ENCODE data around the gene NYNRIN.
"Not testable (repeated sequence)": the region's sequence is repeated elsewhere in the genome, so short reads cannot be mapped to it uniquely, and the experiment has no call there.

Gene NYNRIN

GRCh38 chr14:24369907-24370687 lies 28.7 kb upstream of the NYNRIN start:
- no peak for DNase-seq

DNA sequence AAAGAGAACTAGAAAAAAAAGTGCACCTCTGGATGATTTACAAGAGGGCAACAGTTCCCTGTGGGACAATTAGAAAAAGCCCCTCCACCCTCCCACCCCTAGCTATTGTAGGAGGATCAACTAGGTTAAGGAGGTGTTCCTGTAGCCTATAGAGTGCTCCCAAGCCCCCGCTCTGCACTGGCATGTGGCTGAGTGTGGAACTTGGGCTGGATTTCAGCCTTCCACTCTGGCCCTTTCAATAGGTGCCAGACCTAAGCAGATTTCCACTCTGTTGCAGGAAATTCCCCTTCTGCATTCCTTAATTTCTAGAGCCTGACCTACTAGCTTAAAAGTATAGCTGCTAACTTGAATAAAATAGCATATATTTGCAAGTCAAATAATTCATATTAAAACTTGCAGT lies 28.1 kb upstream of the NYNRIN start:
- DNase-seq = no peak

DNA sequence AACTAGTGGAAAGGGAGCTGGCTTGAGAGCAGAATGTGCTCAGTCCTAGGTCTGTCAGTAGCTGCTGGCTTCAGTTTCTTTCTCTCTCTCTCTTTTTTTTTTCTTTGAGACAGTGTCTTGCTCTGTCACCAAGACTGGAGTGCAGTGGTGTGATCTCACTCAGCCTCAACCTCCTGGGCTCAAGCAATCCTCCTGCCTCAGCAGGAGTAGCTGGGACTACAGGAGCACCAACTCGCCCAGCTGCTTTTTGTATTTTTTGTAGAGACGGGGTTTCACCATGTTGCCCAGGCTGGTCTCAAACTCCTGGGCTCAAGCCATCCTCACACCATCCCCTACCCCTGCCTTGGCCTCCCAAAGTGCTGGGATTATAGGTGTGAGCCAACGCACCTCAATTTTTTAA lies 27.2 kb upstream of the NYNRIN start:
- DNase-seq = not testable (repeated sequence)

GRCh38 chr14:24372701-24373416 lies 25.9 kb upstream of the NYNRIN start:
- DNase-seq = peak; percentile 71 to 76

DNA sequence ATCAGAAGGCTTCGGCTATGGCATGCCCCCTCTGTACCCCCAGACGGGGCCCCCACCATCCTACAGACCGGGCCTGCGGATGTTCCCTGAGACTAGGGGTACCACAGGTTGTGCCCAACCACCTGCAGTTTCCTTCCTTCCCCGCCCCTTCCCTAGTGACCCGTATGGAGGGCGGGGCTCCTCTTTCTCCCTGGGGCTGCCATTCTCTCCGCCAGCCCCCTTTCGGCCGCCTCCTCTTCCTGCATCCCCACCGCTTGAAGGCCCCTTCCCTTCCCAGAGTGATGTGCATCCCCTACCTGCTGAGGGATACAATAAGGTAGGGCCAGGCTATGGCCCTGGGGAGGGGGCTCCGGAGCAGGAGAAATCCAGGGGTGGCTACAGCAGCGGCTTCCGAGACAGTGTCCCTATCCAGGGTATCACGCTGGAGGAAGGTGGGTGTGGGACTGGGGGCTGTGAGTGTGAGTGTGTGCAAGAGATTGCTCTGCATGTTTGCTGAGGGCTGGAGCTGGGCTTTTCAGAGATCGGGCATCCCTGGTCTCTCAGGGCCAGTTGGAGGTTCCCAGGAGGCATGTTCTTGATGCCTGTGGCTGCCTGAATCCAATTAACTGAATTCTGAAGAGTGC lies 22.2 kb upstream of the NYNRIN start:
- peak; percentile 27 to 40 for DNase-seq

- DNase-seq = peak in 1 of 2 experiments; percentile 48
These were observed 21.7 kb upstream of the NYNRIN start for GRCh38 chr14:24377126-24377525.

- peak; percentile 93 to 96 for DNase-seq
These were observed 21.1 kb upstream of the NYNRIN start for GRCh38 chr14:24377657-24378056.

GRCh38 chr14:24378327-24378726 lies 20.5 kb upstream of the NYNRIN start:
- no peak for DNase-seq

GRCh38 chr14:24378981-24379906 lies 19.6 kb upstream of the NYNRIN start:
- no peak for DNase-seq

- DNase-seq = no peak
These were observed 18.7 kb upstream of the NYNRIN start for GRCh38 chr14:24379907-24380730.

- DNase-seq = no peak
These were observed 17.3 kb upstream of the NYNRIN start for GRCh38 chr14:24381363-24382063.

GRCh38 chr14:24382064-24382371 lies 16.8 kb upstream of the NYNRIN start:
- DNase-seq = no peak

- DNase-seq = no peak
These were observed 14.6 kb upstream of the NYNRIN start for GRCh38 chr14:24384169-24384568.

DNA sequence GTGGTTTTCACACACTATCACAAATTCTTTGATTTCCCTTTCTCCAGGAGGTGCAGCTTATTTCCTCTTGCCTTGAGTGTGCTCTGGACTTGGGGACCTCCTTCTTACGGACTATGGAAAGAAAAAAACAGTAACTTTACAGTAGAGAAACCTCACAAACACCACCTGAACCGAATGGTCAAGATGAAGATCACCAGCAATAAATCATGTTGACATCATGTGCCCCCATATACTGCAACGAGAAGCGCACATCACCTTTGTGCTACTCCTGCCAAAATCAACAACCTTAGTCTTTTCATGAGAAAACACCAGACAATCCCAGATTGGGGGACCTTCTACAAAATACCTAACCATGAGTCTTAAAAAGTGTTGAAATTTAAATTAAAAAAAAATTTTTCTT lies 13.3 kb upstream of the NYNRIN start:
- DNase-seq = no peak

GRCh38 chr14:24387009-24387345 lies 11.8 kb upstream of the NYNRIN start:
- DNase-seq = no peak

GRCh38 chr14:24387579-24387978 lies 11.2 kb upstream of the NYNRIN start:
- not testable (repeated sequence) for DNase-seq

DNA sequence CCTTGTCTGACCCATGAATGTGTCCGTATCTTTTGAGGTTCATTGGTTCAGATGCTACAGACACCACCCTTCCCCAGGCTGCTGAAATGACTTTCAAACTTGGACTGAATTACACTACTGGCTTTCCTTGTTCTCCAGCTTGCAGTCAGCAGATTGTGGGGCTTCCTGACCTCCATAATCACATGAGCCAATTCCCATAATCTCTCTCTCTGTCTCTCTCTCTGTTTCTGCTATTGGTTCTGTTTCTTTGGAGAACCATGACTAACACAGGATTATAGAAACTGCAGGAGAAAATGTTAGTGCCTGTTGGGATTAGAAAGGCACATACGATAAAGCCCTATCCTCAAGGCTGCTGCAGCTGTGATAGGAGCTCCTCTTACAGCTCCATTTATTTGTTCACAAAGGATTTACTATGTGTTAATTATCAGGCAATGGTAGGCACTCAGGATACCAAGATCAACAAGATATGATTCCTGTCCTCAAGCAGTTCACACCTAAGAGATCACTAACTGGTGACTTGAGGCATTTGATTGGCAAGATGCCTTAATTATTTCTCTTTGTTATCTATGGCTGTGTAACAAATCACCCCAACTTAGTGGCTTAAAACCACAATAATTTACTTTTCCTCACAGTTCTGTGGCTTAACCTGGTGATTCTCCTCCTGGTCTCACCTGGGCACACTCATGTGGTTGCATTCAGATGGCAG lies 10.2 kb upstream of the NYNRIN start:
- DNase-seq = no peak

GRCh38 chr14:24389226-24389848 lies 9.5 kb upstream of the NYNRIN start:
- no peak for DNase-seq

DNA sequence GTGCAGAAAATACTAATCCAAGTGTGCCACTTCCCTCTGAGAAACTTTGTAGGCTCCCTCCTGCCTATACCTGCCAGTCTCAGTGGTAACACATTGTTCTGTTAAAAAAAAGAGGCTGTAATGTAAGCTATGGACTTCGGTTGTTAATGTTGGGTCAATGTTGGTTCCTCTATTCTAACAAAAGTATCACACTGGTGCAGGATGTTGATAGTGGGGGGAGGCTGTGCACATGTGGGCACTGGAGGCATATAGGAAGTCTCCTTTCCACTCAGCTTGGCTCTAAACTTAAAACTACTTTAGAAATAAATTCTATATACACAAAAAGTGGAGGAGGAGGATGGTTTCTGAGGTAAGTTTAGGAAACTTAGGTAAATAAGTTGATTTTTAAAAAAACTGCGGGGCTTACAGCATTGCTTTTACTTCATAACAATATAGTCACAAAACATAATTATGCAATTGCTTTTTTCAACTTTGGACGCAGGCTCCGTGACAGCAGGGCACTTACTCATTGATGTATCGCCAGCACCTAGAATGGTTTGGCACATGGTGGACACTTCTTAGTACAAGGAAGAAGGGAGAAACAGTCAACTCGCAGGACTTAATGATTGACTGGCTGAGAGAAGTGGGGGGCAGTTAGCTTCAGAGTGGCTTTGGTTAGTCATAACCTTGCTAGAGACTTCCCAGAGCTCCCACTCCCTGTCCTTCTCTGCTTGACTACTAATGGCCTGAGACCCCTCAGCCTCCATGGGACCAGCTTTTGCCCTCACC lies 7.9 kb upstream of the NYNRIN start:
- DNase-seq = no peak
